Right lobe of liver (tissue), 4 donors: ENCODE results near the gene ITGB3.

ENCODE experiments used
- CTCF ChIP-seq, 4 donors: fragments of 200-600 bp in 3 of 4; fragments of 450-650 bp in 1 of 4; IDR thresholded peaks; one replicate each; pipeline versions ENCODE4 v1.5.1 to v1.8.0; 2016 to 2022; ENCODE audit warnings: antibody characterized with exemption in 4 of 4, mild to moderate bottlenecking in 2 of 4
- POLR2A ChIP-seq: fragments of 450-650 bp; IDR thresholded peaks from one replicate; pipeline ENCODE4 v1.6.1; 2017; ENCODE audit warnings: antibody characterized with exemption, mild to moderate bottlenecking
- donor health status: DM: no; HTN: no; CAD: no.
- donor health status: DM: no; HTN: no; CAD: no.
- donor health status: DM: no; HTN: yes; CAD: no.

GRCh38 chr17:47250855-47251254, 2.8 kb upstream of the ITGB3 start:
- no peak for TF ChIP-seq POLR2A
- no peak for TF ChIP-seq CTCF (IDR thresholded peaks at IDR 0.05)
